CD4-positive, alpha-beta memory T cell (primary cell): ENCODE data around the gene C1orf105. TPM values are rescaled to one million over a fixed set of nuclear protein-coding genes. Genes with fewer than 3 reads are reported as not detected.

Source experiments
- CTCF ChIA-PET: fragments of 350-600 bp; sonication (Branson Sonifier 250); formaldehyde crosslinking; loops from one replicate; lab custom pipeline; 2021; ENCODE audit warnings: inconsistent platforms; ENCODE audit not compliant: partially characterized antibody; lab: Charles Lee
- POLR2A ChIA-PET: fragments of 350-600 bp; sonication (Branson Sonifier 250); formaldehyde crosslinking; loops from one replicate; lab custom pipeline; 2021; ENCODE audit not compliant: partially characterized antibody; lab: Charles Lee
- DNase-seq, 5 donors: peaks; one replicate each; pipeline versions ENCODE4 v3.0.0 to v3.0.0-alpha.2; 2020 to 2022; ENCODE audit warnings: mixed read lengths in 1 of 5
- H3K27ac ChIP-seq: one replicate; pipeline ENCODE4 v1.7.0; 2013; ENCODE audit warnings: low read depth, low read length
- H3K27me3 ChIP-seq: 2 replicates; pipeline ENCODE4 v1.7.0; 2013; ENCODE audit warnings: mild to moderate bottlenecking, low read length, moderate library complexity; ENCODE audit not compliant: insufficient read depth
- H3K36me3 ChIP-seq: 2 replicates; pipeline ENCODE4 v1.7.0; 2013; ENCODE audit warnings: mild to moderate bottlenecking, low read length, moderate library complexity; ENCODE audit not compliant: insufficient read depth
- H3K4me1 ChIP-seq: 2 replicates; pipeline ENCODE4 v1.7.0; 2013; ENCODE audit warnings: mild to moderate bottlenecking, low read length, moderate library complexity; ENCODE audit not compliant: insufficient read depth
- H3K4me3 ChIP-seq, 2 donors: one replicate each; pipeline ENCODE4 v1.7.0; 2013; ENCODE audit warnings: low read length in 2 of 2, mild to moderate bottlenecking in 1 of 2
- H3K9me3 ChIP-seq, 2 donors: one replicate each; pipeline ENCODE4 v1.7.0; 2013; ENCODE audit warnings: low read length in 2 of 2, control low read depth in 1 of 2; ENCODE audit not compliant: control insufficient read depth in 1 of 2
- H3K27ac Mint-ChIP-seq, 7 donors: one replicate each; pipeline ENCODE4 v1.8.0; 2020 to 2021; ENCODE audit warnings: mixed read lengths in 7 of 7, mild to moderate bottlenecking in 6 of 7, inconsistent platforms in 3 of 7, moderate library complexity in 3 of 7
- H3K27me3 Mint-ChIP-seq, 2 donors: one replicate each; pipeline ENCODE4 v1.8.0; 2020 to 2021; ENCODE audit warnings: mixed read lengths in 2 of 2
- H3K36me3 Mint-ChIP-seq, 2 donors: one replicate each; pipeline ENCODE4 v1.8.0; 2020 to 2021; ENCODE audit warnings: mixed read lengths in 2 of 2, inconsistent platforms in 1 of 2, mild to moderate bottlenecking in 1 of 2
- H3K4me1 Mint-ChIP-seq, 4 donors: one replicate each; pipeline ENCODE4 v1.8.0; 2020 to 2021; ENCODE audit warnings: mixed read lengths in 4 of 4, mild to moderate bottlenecking in 1 of 4
- H3K4me3 Mint-ChIP-seq, 8 donors: one replicate each; pipeline ENCODE4 v1.8.0; 2020 to 2021; ENCODE audit warnings: mixed read lengths in 8 of 8, mild to moderate bottlenecking in 7 of 8, moderate library complexity in 6 of 8, inconsistent platforms in 3 of 8
- H3K9me3 Mint-ChIP-seq, 8 donors: one replicate each; pipeline ENCODE4 v1.8.0; 2020 to 2021; ENCODE audit warnings: mixed read lengths in 8 of 8, mild to moderate bottlenecking in 5 of 8, inconsistent platforms in 3 of 8, moderate library complexity in 1 of 8
- intact Hi-C: fragments of 100-400 bp; cut with micrococcal nuclease; formaldehyde crosslinking; loops from one replicate; pipeline ENCODE4 v1.15.1; 2023
- polyA plus RNA-seq, 2 donors: library from polyadenylated mRNA; unstranded; fragments of 300-500 nt; fragmentation: Illumina TruSeq; gene quantifications; one replicate each; pipeline ENCODE4 v1.2.3, GENCODE V29; 2021
- total RNA-seq, 2 experiments: library from RNA; stranded (reverse); gene quantifications; one replicate each; pipeline ENCODE4 v1.2.3, GENCODE V29; 2021

C1orf105 gene
- total and polyA plus RNA-seq, 4 experiments from 2014 or later = not detected

- Mint-ChIP-seq H3K36me3 (no peaks in the 10 kb centered on the region), H3K4me1 (no peaks in the 10 kb centered on the region), H3K9me3 (no peaks in the 10 kb centered on the region), H3K27me3 (peaks cover 0 to 3% of the 10 kb centered on the region in 2 donors), H3K4me3 (no peak overlapping the region), H3K27ac (no peak overlapping the region)
- Histone ChIP-seq H3K27ac (no peak overlapping the region), H3K9me3 (no peaks in the 10 kb centered on the region), H3K36me3 (no peaks in the 10 kb centered on the region), H3K4me3 (no peak overlapping the region), H3K27me3 (no peaks in the 10 kb centered on the region), H3K4me1 (no peaks in the 10 kb centered on the region)
- intact Hi-C loops = no loop called here
- ChIA-PET POLR2A (no interaction called here), CTCF (interaction anchor here (1.1 kb wide), 1 partner anchor 8 kb away, joined by 4 read pairs; no protein-coding TSS in a partner anchor)
- DNase-seq = no peak
Observed at GRCh38 chr1:172510479-172510878, 90.0 kb downstream of the C1orf105 start.

- no peaks in the 10 kb centered on the region for H3K36me3 ChIP-seq
- no peak for DNase-seq
- no peak overlapping the region for H3K4me3 Mint-ChIP-seq
- H3K4me1 Mint-ChIP-seq = no peaks in the 10 kb centered on the region
- H3K27me3 ChIP-seq = no peaks in the 10 kb centered on the region
- no peaks in the 10 kb centered on the region for H3K36me3 Mint-ChIP-seq
- POLR2A ChIA-PET = no interaction called here
- H3K9me3 Mint-ChIP-seq = no peaks in the 10 kb centered on the region
- no peaks in the 10 kb centered on the region for H3K4me1 ChIP-seq
- no peak overlapping the region for H3K4me3 ChIP-seq
- H3K27me3 Mint-ChIP-seq = peaks cover 0 to 3% of the 10 kb centered on the region in 2 donors
- no peak overlapping the region for H3K27ac ChIP-seq
- H3K9me3 ChIP-seq = no peaks in the 10 kb centered on the region
- intact Hi-C loops = no loop called here
- H3K27ac Mint-ChIP-seq = no peak overlapping the region
- CTCF ChIA-PET = no interaction called here
Observed at GRCh38 chr1:172512591-172512990, 92.1 kb downstream of the C1orf105 start.

- Histone ChIP-seq H3K4me3 (no peak overlapping the region), H3K36me3 (no peaks in the 10 kb centered on the region), H3K4me1 (no peaks in the 10 kb centered on the region), H3K27ac (no peak overlapping the region), H3K9me3 (no peaks in the 10 kb centered on the region), H3K27me3 (no peaks in the 10 kb centered on the region)
- no peak overlapping the region for H3K27ac Mint-ChIP-seq
- H3K4me1 Mint-ChIP-seq = no peaks in the 10 kb centered on the region
- POLR2A ChIA-PET = no interaction called here
- H3K9me3 Mint-ChIP-seq = no peaks in the 10 kb centered on the region
- intact Hi-C loops = no loop called here
- H3K36me3 Mint-ChIP-seq = no peaks in the 10 kb centered on the region
- CTCF ChIA-PET = no interaction called here
- H3K27me3 Mint-ChIP-seq = peaks cover 0 to 3% of the 10 kb centered on the region in 2 donors
- no peak overlapping the region for H3K4me3 Mint-ChIP-seq
- DNase-seq = no peak
Observed at GRCh38 chr1:172513479-172513878, 93.0 kb downstream of the C1orf105 start.

- Histone ChIP-seq H3K27ac (no peak overlapping the region), H3K27me3 (no peaks in the 10 kb centered on the region), H3K9me3 (no peaks in the 10 kb centered on the region), H3K36me3 (no peaks in the 10 kb centered on the region), H3K4me3 (no peak overlapping the region), H3K4me1 (no peaks in the 10 kb centered on the region)
- no peak overlapping the region for H3K4me3 Mint-ChIP-seq
- H3K36me3 Mint-ChIP-seq = no peaks in the 10 kb centered on the region
- CTCF ChIA-PET = no interaction called here
- H3K27me3 Mint-ChIP-seq = peaks cover 0 to 5% of the 10 kb centered on the region in 2 donors
- H3K27ac Mint-ChIP-seq = no peak overlapping the region
- DNase-seq = no peak
- intact Hi-C loops = no loop called here
- POLR2A ChIA-PET = no interaction called here
- no peaks in the 10 kb centered on the region for H3K4me1 Mint-ChIP-seq
- no peaks in the 10 kb centered on the region for H3K9me3 Mint-ChIP-seq
Observed at GRCh38 chr1:172514108-172514507, 93.6 kb downstream of the C1orf105 start.

GRCh38 chr1:172515436-172515835 lies 95.0 kb downstream of the C1orf105 start:
- no peak overlapping the region for H3K4me3 ChIP-seq
- POLR2A ChIA-PET = no interaction called here
- no peaks in the 10 kb centered on the region for H3K27me3 ChIP-seq
- Mint-ChIP-seq H3K9me3 (no peaks in the 10 kb centered on the region), H3K36me3 (no peaks in the 10 kb centered on the region), H3K27me3 (peaks cover 0 to 3% of the 10 kb centered on the region in 2 donors), H3K4me3 (no peak overlapping the region), H3K4me1 (no peaks in the 10 kb centered on the region), H3K27ac (no peak overlapping the region)
- CTCF ChIA-PET = no interaction called here
- H3K9me3 ChIP-seq = no peaks in the 10 kb centered on the region
- H3K27ac ChIP-seq = no peak overlapping the region
- no peaks in the 10 kb centered on the region for H3K36me3 ChIP-seq
- intact Hi-C loops = no loop called here
- H3K4me1 ChIP-seq = no peaks in the 10 kb centered on the region
- DNase-seq = no peak

- Mint-ChIP-seq H3K9me3 (no peaks in the 10 kb centered on the region), H3K4me3 (no peak overlapping the region), H3K27ac (no peak overlapping the region), H3K36me3 (no peaks in the 10 kb centered on the region), H3K27me3 (peaks cover 0 to 3% of the 10 kb centered on the region in 2 donors), H3K4me1 (no peaks in the 10 kb centered on the region)
- CTCF ChIA-PET = no interaction called here
- Histone ChIP-seq H3K9me3 (no peaks in the 10 kb centered on the region), H3K27me3 (no peaks in the 10 kb centered on the region), H3K4me1 (no peaks in the 10 kb centered on the region), H3K4me3 (no peak overlapping the region), H3K36me3 (no peaks in the 10 kb centered on the region), H3K27ac (no peak overlapping the region)
- POLR2A ChIA-PET = no interaction called here
- intact Hi-C loops = no loop called here
- DNase-seq = no peak
Observed at GRCh38 chr1:172515927-172516326, 95.4 kb downstream of the C1orf105 start.

GRCh38 chr1:172517081-172517480 lies 96.6 kb downstream of the C1orf105 start:
- no peak for DNase-seq
- H3K27ac ChIP-seq = no peak overlapping the region
- no peaks in the 10 kb centered on the region for H3K9me3 ChIP-seq
- intact Hi-C loops = no loop called here
- Mint-ChIP-seq H3K36me3 (no peaks in the 10 kb centered on the region), H3K4me3 (no peak overlapping the region), H3K4me1 (no peaks in the 10 kb centered on the region), H3K27me3 (peaks cover 0 to 3% of the 10 kb centered on the region in 2 donors), H3K9me3 (no peaks in the 10 kb centered on the region), H3K27ac (no peak overlapping the region)
- H3K4me1 ChIP-seq = no peaks in the 10 kb centered on the region
- ChIA-PET POLR2A (no interaction called here), CTCF (no interaction called here)
- no peak overlapping the region for H3K4me3 ChIP-seq
- H3K27me3 ChIP-seq = no peaks in the 10 kb centered on the region
- H3K36me3 ChIP-seq = no peaks in the 10 kb centered on the region

GRCh38 chr1:172517545-172517944 lies 97.1 kb downstream of the C1orf105 start:
- Histone ChIP-seq H3K4me1 (no peaks in the 10 kb centered on the region), H3K9me3 (no peaks in the 10 kb centered on the region), H3K4me3 (no peak overlapping the region), H3K36me3 (no peaks in the 10 kb centered on the region), H3K27me3 (no peaks in the 10 kb centered on the region), H3K27ac (no peak overlapping the region)
- intact Hi-C loops = no loop called here
- H3K27ac Mint-ChIP-seq = no peak overlapping the region
- no peak for DNase-seq
- H3K4me1 Mint-ChIP-seq = no peaks in the 10 kb centered on the region
- H3K4me3 Mint-ChIP-seq = no peak overlapping the region
- ChIA-PET POLR2A (no interaction called here), CTCF (no interaction called here)
- peaks cover 0 to 3% of the 10 kb centered on the region in 2 donors for H3K27me3 Mint-ChIP-seq
- no peaks in the 10 kb centered on the region for H3K36me3 Mint-ChIP-seq
- no peaks in the 10 kb centered on the region for H3K9me3 Mint-ChIP-seq
